GM19372 (cell line): ENCODE measurements around the gene SEPSECS.

Experiments
- ATAC-seq: cut with Tn5 transposase; IDR thresholded peaks from one replicate; pipeline ENCODE4 v1.9.1; 2021; ENCODE audit warnings: mild to moderate bottlenecking, low read depth, moderate library complexity; ENCODE audit not compliant: unreplicated experiment

SEPSECS gene

GRCh38 chr4:25158817-25159216, 1.4 kb downstream of the SEPSECS start:
- no peak for ATAC-seq

- ATAC-seq: no peak
Measured at GRCh38 chr4:25157081-25157480, 3.2 kb downstream of the SEPSECS start.

GRCh38 chr4:25155947-25156346, 4.3 kb downstream of the SEPSECS start:
- ATAC-seq: no peak

GRCh38 chr4:25154594-25155265, 5.5 kb downstream of the SEPSECS start:
- ATAC-seq: no peak

GRCh38 chr4:25146076-25146475, 14.2 kb downstream of the SEPSECS start:
- no peak for ATAC-seq

- no peak for ATAC-seq
Measured at GRCh38 chr4:25144870-25145481, 15.3 kb downstream of the SEPSECS start.

- no peak for ATAC-seq
Measured at GRCh38 chr4:25142468-25142867, 17.8 kb downstream of the SEPSECS start.

- no peak for ATAC-seq
Measured at GRCh38 chr4:25141592-25141991, 18.7 kb downstream of the SEPSECS start.

- ATAC-seq: no peak
Measured at GRCh38 chr4:25133132-25133531, 27.1 kb downstream of the SEPSECS start.

- no peak for ATAC-seq
Measured at GRCh38 chr4:25131926-25132325, 28.3 kb downstream of the SEPSECS start.

GRCh38 chr4:25131381-25131780, 28.9 kb downstream of the SEPSECS start:
- no peak for ATAC-seq

GRCh38 chr4:25129917-25130316, 30.3 kb downstream of the SEPSECS start:
- ATAC-seq: no peak

- ATAC-seq: no peak
Measured at GRCh38 chr4:25128671-25129070, 31.6 kb downstream of the SEPSECS start.

- ATAC-seq: peak; percentile 93
Measured at GRCh38 chr4:25123236-25123635, 37.0 kb downstream of the SEPSECS start.

GRCh38 chr4:25120146-25120940, 39.9 kb downstream of the SEPSECS start:
- ATAC-seq: no peak

- ATAC-seq: no peak
Measured at GRCh38 chr4:25117716-25118472, 42.4 kb downstream of the SEPSECS start.

GRCh38 chr4:25117274-25117673, 43.0 kb downstream of the SEPSECS start:
- ATAC-seq: no peak

GRCh38 chr4:25113915-25114904, 46.0 kb downstream of the SEPSECS start:
- no peak for ATAC-seq

- no peak for ATAC-seq
Measured at GRCh38 chr4:25112995-25113380, 47.3 kb downstream of the SEPSECS start.
